Naive thymus-derived CD4-positive, alpha-beta T cell (primary cell): ENCODE results near the gene UBE2D4. TPM values are rescaled to one million over a fixed set of nuclear protein-coding genes. Genes with fewer than 3 reads are reported as not detected.

Experiments
- polyA plus RNA-seq, 2 donors: library from polyadenylated mRNA; unstranded; fragments of 300-500 nt; fragmentation: Illumina TruSeq; gene quantifications; one replicate each; pipeline ENCODE4 v1.2.3, GENCODE V29; 2021
- total RNA-seq, 6 experiments: library from RNA in 5 of 6; stranded (reverse) in 5 of 6; gene quantifications; 1 replicate in 5 of 6; 2 replicates in 1 of 6; pipeline ENCODE4 v1.2.3 and lab custom pipeline; 2021 to 2026

Gene UBE2D4
- total and polyA plus RNA-seq, 7 experiments from 2014 or later, result 6.3 to 15.9 (median 10.5) TPM

Other genes with a start within 250 kb of the UBE2D4 start
- 10 to 100 TPM; 51.3 to 73.3 (median 64.6) TPM for gene COA1, start 196.9 kb upstream of the UBE2D4 start, total RNA-seq
- 10 to 100 TPM; 67.1 to 86.6 TPM for gene COA1, start 196.9 kb upstream of the UBE2D4 start, polyA plus RNA-seq
- gene BLVRA, start 167.8 kb upstream of the UBE2D4 start, total RNA-seq, result 10 to 100 TPM; 11.2 to 41.2 (median 16.1) TPM
- gene BLVRA, start 167.8 kb upstream of the UBE2D4 start, polyA plus RNA-seq, result 10 to 100 TPM; 28.2 to 38.7 TPM
- 10 to 100 TPM; 44.2 to 76.6 (median 62.3) TPM for gene MRPS24, start 56.9 kb upstream of the UBE2D4 start, total RNA-seq
- 100 to 1,000 TPM; 169 to 187 TPM for gene MRPS24, start 56.9 kb upstream of the UBE2D4 start, polyA plus RNA-seq
- 10 to 100 TPM; 20.0 to 33.7 (median 26.8) TPM for gene URGCP, start 19.8 kb upstream of the UBE2D4 start, total RNA-seq
- 10 to 100 TPM; 22.0 to 40.6 TPM for gene URGCP, start 19.8 kb upstream of the UBE2D4 start, polyA plus RNA-seq
- gene SPDYE1, start 71.5 kb downstream of the UBE2D4 start, total RNA-seq, result under 1 TPM in 2 of 5 experiments, not detected in 3; 0.19 to 0.30 TPM
- under 1 TPM; 0.07 to 0.21 TPM for gene SPDYE1, start 71.5 kb downstream of the UBE2D4 start, polyA plus RNA-seq
- gene DBNL, start 118.3 kb downstream of the UBE2D4 start, total RNA-seq, result 100 to 1,000 TPM; 112 to 182 (median 164) TPM
- 100 to 1,000 TPM; 171 to 217 TPM for gene DBNL, start 118.3 kb downstream of the UBE2D4 start, polyA plus RNA-seq
- gene PGAM2, start 139.1 kb downstream of the UBE2D4 start, total RNA-seq, result 1 to 10 TPM in 4 of 5 experiments, under 1 TPM in 1; 0.73 to 3.1 (median 1.8) TPM
- gene PGAM2, start 139.1 kb downstream of the UBE2D4 start, polyA plus RNA-seq, result not detected
- 10 to 100 TPM; 33.9 to 77.1 (median 48.9) TPM for gene POLM, start 156.1 kb downstream of the UBE2D4 start, total RNA-seq
- 10 to 100 TPM; 18.2 to 20.4 TPM for gene POLM, start 156.1 kb downstream of the UBE2D4 start, polyA plus RNA-seq
- 10 to 100 TPM in 4 of 5 experiments, 1 to 10 TPM in 1; 7.7 to 33.1 (median 27.5) TPM for gene AEBP1, start 177.9 kb downstream of the UBE2D4 start, total RNA-seq
- gene AEBP1, start 177.9 kb downstream of the UBE2D4 start, polyA plus RNA-seq, result 10 to 100 TPM in 1 of 2 donors, 1 to 10 TPM in 1; 3.0 to 13.5 TPM
- gene POLD2, start 197.1 kb downstream of the UBE2D4 start, total RNA-seq, result 100 to 1,000 TPM in 1 of 5 experiments, 10 to 100 TPM in 4; 55.1 to 118 (median 69.2) TPM
- gene POLD2, start 197.1 kb downstream of the UBE2D4 start, polyA plus RNA-seq, result 10 to 100 TPM; 78.1 to 94.8 TPM
- gene MYL7, start 214.9 kb downstream of the UBE2D4 start, total RNA-seq, result not detected
- gene MYL7, start 214.9 kb downstream of the UBE2D4 start, polyA plus RNA-seq, result not detected